ENCODE data around the gene PTRHD1.

GRCh38 chr2:24832521-24832920 is 39.3 kb upstream of the PTRHD1 start:
- TF ChIP-seq EZH2 (IDR thresholded peaks at IDR 0.05; ENCODE audit: insufficient read depth, poor library complexity, severe bottlenecking): no peak
- TF ChIP-seq EZH2phosphoT487 (IDR thresholded peaks at IDR 0.05; ENCODE audit: insufficient read depth, low read depth): no peak
